SU-DHL-6 (cell line): ENCODE results near the gene RUFY3.
"Not testable (repeated sequence)": the region's sequence is repeated elsewhere in the genome, so short reads cannot be mapped to it uniquely, and the experiment has no call there.

ENCODE experiments used
- H2AFZ ChIP-seq: fragments of 200-600 bp; sonication (generic); 2 replicates; pipeline ENCODE4 v1.6.1; 2014; ENCODE audit warnings: low read depth, mild to moderate bottlenecking, moderate library complexity, mixed read lengths, antibody characterized with exemption, low read length; ENCODE audit not compliant: severe bottlenecking
- H3F3A ChIP-seq: fragments of 200-600 bp; shearing (Covaris generic); 2 replicates; pipeline ENCODE4 v1.6.0; 2016; ENCODE audit warnings: antibody characterized with exemption, mild to moderate bottlenecking; ENCODE audit not compliant: insufficient read depth
- H3K27ac ChIP-seq: fragments of 200-600 bp; sonication (generic); 2 replicates; pipeline ENCODE4 v1.5.1; 2016; ENCODE audit warnings: low read depth, mild to moderate bottlenecking, low read length, moderate library complexity, mixed read lengths
- H3K27me3 ChIP-seq: fragments of 200-600 bp; sonication (generic), shearing (Covaris generic); 2 replicates; pipeline ENCODE4 v1.6.0; 2014; ENCODE audit warnings: mild to moderate bottlenecking, low read length
- H3K36me3 ChIP-seq: fragments of 200-600 bp; sonication (generic); 2 replicates; pipeline ENCODE4 v1.6.1; 2014; ENCODE audit warnings: mild to moderate bottlenecking, low read length, mixed read lengths
- H3K4me2 ChIP-seq: fragments of 300-600, 200-600 bp; shearing (Covaris generic), sonication (generic); 2 replicates; pipeline ENCODE4 v1.6.0; 2014; ENCODE audit warnings: low read length, low read depth, mild to moderate bottlenecking; ENCODE audit not compliant: poor library complexity, severe bottlenecking
- H3K4me3 ChIP-seq: fragments of 200-600 bp; sonication (generic); 2 replicates; pipeline ENCODE4 v1.5.1; 2014; ENCODE audit warnings: antibody characterized with exemption, low read length, mild to moderate bottlenecking, mixed read lengths; ENCODE audit not compliant: insufficient read depth, poor library complexity, severe bottlenecking
- H3K79me2 ChIP-seq: fragments of 200-600 bp; sonication (generic); 2 replicates; pipeline ENCODE4 v1.6.1; 2014; ENCODE audit warnings: mild to moderate bottlenecking, low read length, moderate library complexity; ENCODE audit not compliant: insufficient read depth
- H3K9ac ChIP-seq: fragments of 200-600 bp; sonication (generic); 2 replicates; pipeline ENCODE4 v1.7.0; 2014; ENCODE audit warnings: mild to moderate bottlenecking, low read length
- H3K9me2 ChIP-seq: fragments of 200-600 bp; sonication (generic); replicated peaks from 2 replicates; pipeline ENCODE4 v1.6.1; 2014; ENCODE audit warnings: low read length; ENCODE audit not compliant: insufficient read depth
- H3K9me3 ChIP-seq: fragments of 200-600 bp; sonication (generic); 2 replicates; pipeline ENCODE4 v1.6.1; 2014; ENCODE audit warnings: low read length, mixed read lengths; ENCODE audit not compliant: insufficient read depth
- H4K20me1 ChIP-seq: fragments of 200-600 bp; sonication (generic); 2 replicates; pipeline ENCODE4 v1.6.1; 2014; ENCODE audit warnings: low read depth, mild to moderate bottlenecking, antibody characterized with exemption, low read length, moderate library complexity, mixed read lengths
- CTCF ChIP-seq: fragments of 200-600 bp; sonication (generic); IDR thresholded peaks from one replicate; pipeline ENCODE4 v1.5.1; 2017; ENCODE audit warnings: antibody characterized with exemption, mild to moderate bottlenecking, low read length, moderate library complexity; ENCODE audit not compliant: insufficient read depth, poor library complexity, severe bottlenecking
- EZH2phosphoT487 ChIP-seq: fragments of 200-600 bp; sonication (generic), shearing (Covaris generic); conservative IDR thresholded peaks from 2 replicates; pipeline ENCODE4 v1.6.1; 2018; ENCODE audit warnings: mild to moderate bottlenecking, antibody characterized with exemption, low read length, moderate library complexity, mixed read lengths

RUFY3 gene

GRCh38 chr4:70676554-70677090, 45.1 kb upstream of the RUFY3 start:
- Histone ChIP-seq H3K4me2 (peak overlapping the region; percentile 83), H3K9ac (peak overlapping the region; percentile 9; the same call in 1 of the 2 replicates), H4K20me1 (no peaks in the 10 kb centered on the region), H3K79me2 (no peaks in the 10 kb centered on the region), H3F3A (peaks cover 32% of the 10 kb centered on the region; the same call in 1 of the 2 replicates), H3K9me3 (no peaks in the 10 kb centered on the region), H3K36me3 (no peaks in the 10 kb centered on the region), H3K4me3 (peak overlapping the region; percentile 10), H3K27me3 (no peaks in the 10 kb centered on the region), H2AFZ (no peak overlapping the region), H3K9me2 (no peaks in the 10 kb centered on the region), H3K27ac (peak overlapping the region; percentile 87)
- TF ChIP-seq EZH2phosphoT487 (no peak), CTCF (no peak)

DNA sequence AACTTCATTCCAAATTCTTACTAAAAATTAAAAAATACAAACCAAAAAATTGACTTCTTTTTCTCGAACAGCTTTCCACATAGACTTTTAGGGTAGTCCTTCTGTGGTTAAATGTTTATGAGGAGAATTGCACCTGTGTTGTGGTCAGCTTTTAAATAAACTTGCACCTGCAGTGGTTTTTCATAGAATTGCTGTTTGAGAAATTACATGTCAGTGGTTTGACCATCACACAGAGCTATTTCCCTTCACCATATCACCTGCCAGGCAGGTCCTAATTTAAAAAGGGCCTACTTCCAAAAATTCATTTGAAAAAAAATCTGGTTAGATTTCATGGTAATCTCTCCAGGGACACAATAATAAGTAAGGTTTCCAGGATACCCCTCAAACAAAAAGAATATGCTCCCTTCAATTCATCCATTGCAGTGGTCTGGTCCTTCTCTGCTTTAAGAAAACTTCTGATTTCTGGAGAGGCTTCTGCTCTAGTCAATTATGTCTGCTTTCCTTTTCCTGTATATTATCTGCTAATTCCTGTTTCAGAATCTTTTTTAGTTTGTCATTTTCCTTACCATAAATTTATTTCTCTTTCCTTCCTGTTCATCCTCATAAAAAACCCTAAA, 43.3 kb upstream of the RUFY3 start:
- no peaks in the 10 kb centered on the region for H3K27me3 ChIP-seq
- H3K9me2 ChIP-seq, result no peaks in the 10 kb centered on the region
- TF ChIP-seq EZH2phosphoT487, result no peak
- no peaks in the 10 kb centered on the region for H3K36me3 ChIP-seq
- peak overlapping the region; percentile 87 for H3K27ac ChIP-seq
- H3K9me3 ChIP-seq, result no peaks in the 10 kb centered on the region
- peak overlapping the region; percentile 33 for H3K9ac ChIP-seq
- no peak overlapping the region for H2AFZ ChIP-seq
- no peaks in the 10 kb centered on the region for H3K79me2 ChIP-seq
- H3K4me3 ChIP-seq, result peak overlapping the region; percentile 37
- H3K4me2 ChIP-seq, result peak overlapping the region; percentile 83
- peaks cover 35% of the 10 kb centered on the region; the same call in 1 of the 2 replicates for H3F3A ChIP-seq
- no peaks in the 10 kb centered on the region for H4K20me1 ChIP-seq

- Histone ChIP-seq H3K4me2 (peak overlapping the region; percentile 83), H3K9me3 (no peaks in the 10 kb centered on the region), H3K27ac (peak overlapping the region; percentile 87), H3K36me3 (no peaks in the 10 kb centered on the region), H3K79me2 (no peaks in the 10 kb centered on the region), H3K9ac (peak overlapping the region; percentile 46), H3K27me3 (no peaks in the 10 kb centered on the region), H3K9me2 (no peaks in the 10 kb centered on the region), H3F3A (peaks cover 23% of the 10 kb centered on the region; the same call in 1 of the 2 replicates), H3K4me3 (no peak overlapping the region), H4K20me1 (no peaks in the 10 kb centered on the region), H2AFZ (no peak overlapping the region)
- TF ChIP-seq CTCF (no peak), EZH2phosphoT487 (no peak)
Observed at GRCh38 chr4:70680934-70681333, 40.8 kb upstream of the RUFY3 start.

DNA sequence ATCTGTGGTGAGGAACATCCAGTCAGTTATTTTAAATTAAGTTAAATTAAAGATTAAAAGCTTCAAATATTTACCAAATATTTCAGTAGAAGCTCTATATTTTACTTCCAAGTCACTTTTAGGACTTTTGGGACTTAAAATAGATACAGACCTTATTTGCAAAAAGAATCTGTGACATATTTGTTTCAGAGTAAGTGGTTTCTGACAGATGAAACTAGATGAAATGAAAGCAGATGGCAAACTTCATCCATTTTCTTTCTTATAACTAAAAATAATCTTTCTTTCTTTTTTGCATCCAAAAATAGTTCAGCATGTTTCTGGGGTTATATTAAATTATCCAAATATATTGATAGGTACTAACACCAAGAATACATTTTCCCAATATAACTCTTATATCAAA, 40.1 kb upstream of the RUFY3 start:
- H3F3A ChIP-seq, result peaks cover 23% of the 10 kb centered on the region; the same call in 1 of the 2 replicates
- peak overlapping the region; percentile 83 for H3K4me2 ChIP-seq
- no peaks in the 10 kb centered on the region for H3K9me3 ChIP-seq
- no peaks in the 10 kb centered on the region for H3K79me2 ChIP-seq
- no peak overlapping the region for H2AFZ ChIP-seq
- H3K27ac ChIP-seq, result peak overlapping the region; percentile 87
- H3K9ac ChIP-seq, result 0 out of 2 replicates have a peak overlapping the region, but pooled peaks have one; percentile 46
- no peaks in the 10 kb centered on the region for H3K36me3 ChIP-seq
- H3K4me3 ChIP-seq, result no peak overlapping the region
- H3K9me2 ChIP-seq, result no peaks in the 10 kb centered on the region
- H3K27me3 ChIP-seq, result no peaks in the 10 kb centered on the region
- no peak for TF ChIP-seq CTCF
- TF ChIP-seq EZH2phosphoT487, result no peak
- no peaks in the 10 kb centered on the region for H4K20me1 ChIP-seq

- peak overlapping the region; percentile 83 for H3K4me2 ChIP-seq
- peak overlapping the region; percentile 87 for H3K27ac ChIP-seq
- not testable (repeated sequence) for H3K79me2 ChIP-seq
Observed at GRCh38 chr4:70682142-70682541, 39.6 kb upstream of the RUFY3 start.

More at GRCh38 chr4:70682142-70682541, 39.6 kb upstream of the RUFY3 start:
- not testable (repeated sequence) for H3K27me3 ChIP-seq, H3K36me3 ChIP-seq, H2AFZ ChIP-seq, H4K20me1 ChIP-seq, H3K9me2 ChIP-seq, H3K9me3 ChIP-seq, H3K4me3 ChIP-seq, H3K9ac ChIP-seq
- H3F3A ChIP-seq, result peaks cover 22% of the 10 kb centered on the region; the same call in 1 of the 2 replicates
